NK-92 treated with Interleukin-12 subunit alpha and Interleukin-12 subunit beta, amount 100 ng/mL, for 24 hours (cell line): ENCODE results near the gene LMAN1L.

Source experiments
- DNase-seq: peaks from one replicate; lab custom pipeline; 2025; lab: John Stamatoyannopoulos, UW

The LMAN1L gene

DNA sequence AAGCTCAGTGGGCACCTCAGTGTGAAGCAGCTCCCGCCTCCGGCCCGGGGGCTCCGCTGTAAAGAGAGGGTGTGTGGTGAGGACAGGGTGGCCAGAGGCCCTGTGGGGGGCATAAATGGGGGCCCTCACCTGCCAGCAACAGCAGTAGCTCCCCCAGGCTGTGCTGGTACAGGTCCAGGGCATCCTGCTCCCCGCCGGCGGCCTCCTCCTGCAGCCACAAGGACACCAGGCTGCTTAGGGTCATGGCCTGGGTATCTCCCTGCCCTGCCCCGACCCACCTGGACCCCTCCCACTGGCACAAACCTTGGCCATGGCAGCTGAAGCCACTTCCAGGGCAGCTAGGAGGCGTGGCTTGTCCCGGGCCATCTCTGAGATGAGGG, 25.5 kb downstream of the LMAN1L start:
- no peak for DNase-seq

DNA sequence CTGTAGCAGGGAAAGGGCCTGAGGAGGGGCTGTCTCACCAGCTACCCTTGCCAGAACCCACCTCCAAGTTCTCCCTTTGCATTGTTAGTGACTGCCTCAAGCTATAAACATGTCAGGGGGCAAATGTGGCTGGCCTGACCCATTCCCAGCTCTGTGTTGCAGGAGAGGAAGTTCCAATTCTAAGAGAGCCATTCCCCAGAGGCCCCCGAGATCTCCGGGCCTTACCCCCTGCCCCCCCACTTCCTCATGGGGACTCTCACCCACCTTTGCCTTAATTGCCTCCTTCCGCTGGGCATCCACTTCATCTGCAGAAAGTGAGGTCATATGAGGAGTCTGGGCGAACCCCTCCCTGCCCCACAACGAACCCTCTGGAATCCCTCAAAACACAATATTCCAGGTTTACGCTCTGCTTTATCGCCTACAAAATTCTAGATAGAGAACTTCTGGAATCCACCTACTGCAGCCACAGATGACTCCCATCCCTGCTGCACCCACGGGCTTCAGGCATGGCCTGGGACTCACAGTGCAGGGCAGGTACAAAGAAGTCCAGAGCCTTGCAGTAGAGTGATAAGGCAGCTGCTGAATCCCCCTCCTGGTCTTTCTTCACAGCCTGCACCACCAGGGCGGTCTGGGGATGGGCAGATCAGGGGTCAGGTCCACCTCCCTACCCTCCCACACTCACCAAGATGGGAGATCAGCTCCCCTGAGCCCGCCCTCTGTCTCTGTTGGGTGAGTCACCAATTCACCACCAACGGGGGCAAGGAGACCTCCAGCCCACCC, 26.3 kb downstream of the LMAN1L start:
- no peak for DNase-seq

DNA sequence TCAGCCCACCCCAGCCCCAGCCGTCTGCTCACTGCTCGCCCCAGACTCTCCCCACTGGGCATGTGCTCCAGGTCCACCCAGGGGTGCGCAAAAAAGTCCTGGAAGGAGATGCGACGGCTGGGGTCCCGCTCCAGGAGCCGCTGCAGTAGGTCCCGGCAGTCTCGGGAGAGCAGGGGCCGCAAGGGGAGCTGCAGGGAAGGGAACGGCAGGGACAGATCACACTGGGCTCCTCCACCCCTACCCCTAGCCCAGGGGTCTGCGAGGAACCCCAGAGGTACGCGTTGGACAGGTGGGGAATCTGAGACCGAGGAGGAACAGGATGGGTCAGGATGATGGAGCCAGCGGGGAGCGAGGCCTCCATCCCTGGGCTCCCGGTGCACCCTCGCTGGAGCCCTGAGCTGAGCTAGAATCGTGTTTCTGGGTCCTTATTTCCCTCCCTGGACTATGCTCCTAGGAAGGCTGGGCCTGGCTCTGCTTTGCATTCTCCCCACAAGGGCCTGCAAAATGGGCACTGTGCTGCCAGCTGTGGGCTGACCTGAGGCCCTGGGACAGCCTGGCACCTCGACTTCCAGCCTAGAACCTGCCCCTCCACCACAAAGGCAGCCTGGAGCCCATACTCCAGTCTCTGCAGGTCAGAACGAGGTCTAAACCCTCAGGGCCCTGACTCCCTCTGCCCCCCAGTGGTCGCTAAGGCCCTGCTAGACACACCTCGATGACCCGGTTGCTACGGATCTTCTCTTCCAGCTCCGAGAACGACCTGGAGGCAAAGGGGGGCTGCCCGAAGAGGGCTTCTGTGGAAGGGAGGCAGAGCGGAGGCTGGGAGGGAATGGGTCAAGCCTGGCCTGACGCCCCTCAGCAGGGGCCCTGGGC, 27.1 kb downstream of the LMAN1L start:
- no peak for DNase-seq

DNA sequence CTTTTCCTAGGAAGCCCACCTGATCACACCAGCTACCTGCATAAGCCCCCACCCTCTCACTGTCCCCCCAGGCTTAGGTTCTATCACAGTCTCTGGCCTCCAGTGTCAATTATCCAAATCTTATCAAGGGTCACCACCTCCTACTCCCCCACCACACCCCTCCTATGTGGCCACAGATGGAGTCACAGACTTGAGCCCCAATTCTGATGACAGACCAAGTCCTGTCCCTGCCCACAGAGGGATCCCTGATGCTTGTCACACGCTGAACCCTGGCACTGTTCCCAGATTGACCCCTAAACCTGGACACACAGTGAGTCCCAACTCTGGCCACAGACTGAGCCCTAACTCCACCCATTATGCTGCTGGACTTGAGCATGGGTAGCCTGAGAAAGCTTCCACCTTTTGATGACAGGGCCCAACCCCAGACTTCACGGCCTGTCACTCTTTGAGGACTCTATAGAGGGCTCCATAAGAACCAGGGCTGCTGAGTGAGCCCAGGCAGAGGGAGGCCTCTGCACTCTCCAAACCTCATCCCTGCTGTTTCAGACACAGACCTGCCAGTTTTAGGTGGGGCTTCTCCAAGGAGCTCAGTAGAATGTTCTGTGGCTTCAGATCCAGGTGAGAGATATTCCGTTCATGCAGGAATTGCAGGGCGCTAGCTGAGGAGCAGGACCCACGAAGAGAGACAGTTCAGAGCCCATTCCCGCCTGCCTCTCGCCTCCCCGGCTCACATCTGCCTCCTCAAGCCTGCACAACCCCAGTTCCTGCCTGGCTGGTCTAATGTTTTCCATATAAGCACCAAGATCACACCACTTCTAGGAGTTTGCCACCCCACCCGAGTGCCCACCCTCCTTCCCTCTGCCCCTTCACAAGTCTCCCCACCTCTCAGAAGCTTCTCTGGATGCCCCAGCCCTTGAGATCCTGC, 28.5 kb downstream of the LMAN1L start:
- DNase-seq = no peak

DNA sequence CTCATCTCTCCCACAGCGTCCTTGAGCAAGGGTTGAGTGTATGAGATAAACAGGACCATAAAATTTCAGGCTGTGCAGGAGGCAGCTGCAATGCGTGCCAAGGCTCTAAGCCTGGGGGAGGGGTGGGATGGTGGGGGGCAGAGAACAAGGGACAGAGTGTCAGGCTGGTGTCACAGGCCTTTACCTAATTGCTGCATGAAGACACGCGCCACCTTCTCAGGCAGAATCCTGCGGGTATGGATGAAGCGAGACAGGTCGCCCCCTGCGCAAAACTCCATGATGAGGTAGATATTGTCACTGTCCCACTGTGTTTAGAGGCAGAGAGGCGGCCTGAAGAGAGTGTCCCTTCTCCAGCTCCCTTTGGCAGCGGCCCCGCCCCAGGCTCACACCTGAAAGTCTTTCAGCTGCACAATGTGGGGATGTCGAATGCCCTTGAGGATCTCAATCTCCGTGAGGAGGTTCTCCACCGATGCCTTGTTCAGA, 29.3 kb downstream of the LMAN1L start:
- no peak for DNase-seq

DNA sequence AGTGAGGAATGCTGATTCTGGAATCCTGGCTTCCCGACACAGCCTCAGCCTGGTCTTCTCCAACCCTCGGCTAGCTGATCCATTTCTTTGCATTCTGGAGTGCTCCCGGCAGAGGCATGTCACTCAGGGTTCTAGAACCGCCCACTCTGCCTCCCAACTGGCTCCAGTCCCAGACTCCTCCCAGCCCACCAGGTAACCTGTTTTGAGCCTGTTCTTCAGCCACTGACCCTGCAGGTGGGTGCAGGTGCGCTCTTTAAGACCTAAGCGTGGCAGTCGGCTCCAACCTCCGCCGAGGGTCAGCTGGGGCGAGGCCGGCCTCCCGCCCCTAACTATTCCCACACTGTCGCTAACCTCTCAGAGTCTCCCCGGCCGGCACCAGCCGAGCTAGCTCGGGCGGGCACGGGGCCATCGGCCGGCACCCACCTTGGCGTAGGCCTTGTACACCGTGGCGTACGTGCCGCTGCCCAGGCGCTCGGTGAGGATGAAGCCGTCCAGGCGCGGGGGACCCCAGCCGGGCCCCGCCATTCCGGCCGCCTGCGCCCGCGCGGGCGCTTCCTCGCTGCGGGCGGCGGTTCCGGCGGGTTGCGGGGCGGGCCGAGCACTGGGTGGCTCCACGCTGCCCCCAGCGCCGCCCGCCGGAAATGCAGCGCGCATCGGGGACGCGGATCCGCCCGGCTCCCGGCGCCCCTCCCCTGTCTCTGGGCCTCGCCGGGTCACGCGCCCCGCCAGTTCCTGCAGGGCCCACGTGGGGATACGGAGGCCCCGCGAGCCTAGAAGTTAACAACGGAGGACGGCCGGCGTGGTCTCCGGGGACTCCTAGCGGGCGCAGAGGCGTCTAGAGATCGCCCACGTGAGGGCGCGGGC, 30.2 kb downstream of the LMAN1L start, which contains the start of gene ULK3:
ULK3 (minus strand) TSS at position 576 of the 864 bp plus-strand sequence; CDS start at position 525, 51 bp downstream.
- DNase-seq = peak; percentile 84

DNA sequence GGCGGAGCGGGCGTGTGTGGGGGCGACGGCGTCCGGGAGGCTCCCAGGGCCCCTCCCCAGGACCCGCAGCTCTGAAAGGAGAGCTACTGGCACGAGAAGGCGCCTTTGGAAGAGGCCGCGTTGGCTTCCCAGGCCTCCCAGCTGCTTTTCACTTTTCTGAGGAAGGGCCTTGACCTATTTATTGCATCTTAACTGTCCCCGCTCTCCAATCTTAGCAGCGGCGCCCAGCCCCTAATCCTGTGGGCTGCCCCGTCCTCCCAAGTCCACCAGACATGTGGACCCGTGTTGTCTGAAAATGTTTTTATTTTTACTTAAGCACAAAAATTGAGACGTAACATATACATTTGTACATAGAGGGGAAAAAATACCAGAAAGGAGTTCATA, 30.8 kb downstream of the LMAN1L start:
- no peak for DNase-seq

DNA sequence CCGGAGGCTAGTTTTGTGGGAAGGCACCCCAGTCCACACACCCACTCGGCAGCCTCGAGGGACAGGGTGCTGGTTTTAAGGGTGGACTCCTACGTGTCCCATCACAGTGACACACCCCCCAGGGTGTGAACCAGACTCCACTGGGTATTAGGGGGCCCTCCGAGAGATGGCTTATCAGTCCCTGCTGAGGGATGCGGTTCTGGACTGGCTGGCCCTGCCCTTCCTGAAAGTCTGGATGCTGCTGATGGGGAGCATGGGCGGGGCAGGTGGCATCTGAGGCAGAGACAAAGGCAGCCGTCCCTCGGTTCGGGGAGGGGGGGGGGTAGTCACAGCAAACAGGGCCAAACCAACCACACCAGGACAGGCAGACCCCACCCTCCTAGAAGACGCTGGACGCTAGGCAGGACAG, 31.3 kb downstream of the LMAN1L start:
- no peak for DNase-seq

DNA sequence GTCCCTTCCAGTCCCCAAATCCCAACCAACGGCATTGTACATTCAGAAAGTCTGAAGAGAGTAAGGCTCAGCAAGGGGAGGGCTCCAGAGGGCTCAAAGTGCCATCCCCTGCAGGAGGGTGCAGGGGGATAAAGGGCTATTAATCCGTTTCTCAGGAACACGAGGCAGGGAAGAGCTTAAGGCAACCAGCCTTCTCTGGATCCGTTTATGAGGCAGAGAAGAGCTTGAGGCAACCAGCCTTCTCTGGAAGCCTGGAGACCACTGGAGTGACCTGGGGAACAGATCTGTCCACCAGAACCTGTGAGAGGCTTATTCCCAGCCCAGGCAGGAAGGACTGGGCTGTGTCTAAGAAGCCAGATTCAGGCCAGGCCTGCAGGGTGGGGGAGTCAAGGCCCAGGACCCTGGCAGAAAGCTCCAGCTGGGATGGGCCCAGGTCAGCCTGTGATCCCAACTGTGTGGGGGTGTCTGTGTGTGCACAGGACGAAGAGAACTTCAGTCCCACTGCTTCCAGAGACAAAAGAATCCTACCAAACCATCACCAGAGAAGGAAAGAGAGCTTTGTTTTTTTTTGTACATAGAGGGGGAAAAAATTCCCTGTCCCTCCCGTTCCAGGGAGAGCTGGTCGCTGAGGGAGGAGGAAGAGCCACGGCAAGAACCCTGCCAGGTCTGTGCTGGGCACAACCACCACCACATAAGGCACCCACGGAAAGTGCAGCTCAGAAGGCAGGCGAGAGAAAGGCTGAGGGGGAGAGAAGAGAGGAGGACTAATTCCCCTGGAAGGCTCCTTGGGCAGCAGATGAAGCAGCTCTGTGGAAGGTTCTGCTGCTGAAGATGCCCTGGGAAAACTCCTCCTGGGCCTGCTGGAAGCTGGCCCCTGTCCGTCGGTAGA, 31.9 kb downstream of the LMAN1L start:
- no peak for DNase-seq

DNA sequence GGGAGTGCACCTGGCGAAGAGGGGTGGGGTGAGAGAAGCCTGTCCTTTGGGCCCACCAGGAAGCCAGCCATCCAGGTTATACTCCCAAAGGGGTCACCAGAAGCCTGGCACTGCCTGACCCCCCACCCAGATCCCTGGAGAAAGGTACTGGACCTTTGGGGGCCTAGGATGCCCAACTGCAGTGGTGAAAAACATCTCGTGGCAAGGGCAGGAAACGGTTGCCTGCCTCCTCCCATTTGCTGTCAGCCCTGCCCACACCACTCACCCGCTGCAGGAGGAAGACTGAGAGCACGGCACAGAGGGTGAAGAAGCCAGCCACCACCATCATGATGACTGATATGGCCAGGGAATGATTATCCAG, 32.6 kb downstream of the LMAN1L start:
- no peak for DNase-seq

DNA sequence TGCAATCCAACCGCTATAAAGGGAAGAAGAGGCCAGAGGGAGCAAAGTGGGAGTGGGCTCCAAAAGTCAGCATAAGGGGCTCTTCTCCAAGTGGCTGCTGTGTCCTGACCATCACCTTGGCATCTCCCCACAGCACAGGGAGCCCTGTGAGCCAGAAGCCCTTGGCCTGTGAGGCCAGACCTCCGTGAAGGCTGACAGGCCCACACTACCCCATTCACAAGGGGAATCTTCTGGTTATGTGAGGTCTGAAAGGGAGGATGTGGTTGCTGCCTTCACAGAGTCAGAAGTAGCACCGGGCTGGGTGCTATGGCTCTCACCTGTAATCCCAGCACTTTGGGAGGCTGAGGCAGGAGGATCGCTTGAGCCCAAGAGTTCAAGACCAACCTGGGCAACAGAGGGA, 32.9 kb downstream of the LMAN1L start:
- no peak for DNase-seq

DNA sequence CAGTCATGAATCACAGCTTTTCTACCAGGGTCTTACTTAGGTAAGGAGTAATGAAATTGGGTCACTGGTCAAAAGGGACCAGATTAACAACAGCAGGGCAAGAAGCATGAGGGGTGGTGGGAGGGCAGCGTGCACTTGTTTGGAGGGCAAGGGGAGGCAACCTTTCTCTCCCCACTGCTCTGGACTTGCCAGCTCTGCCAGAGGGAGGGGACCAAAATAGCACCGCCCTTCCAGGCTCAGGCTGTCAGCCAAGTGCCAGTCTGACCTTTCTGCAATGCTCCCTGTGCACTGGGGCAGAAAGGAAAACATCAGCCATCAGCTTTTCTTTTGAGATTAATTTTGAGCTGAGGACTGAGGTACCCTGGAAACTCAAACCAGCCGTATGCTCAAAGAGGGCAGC, 34.8 kb downstream of the LMAN1L start:
- DNase-seq = no peak

DNA sequence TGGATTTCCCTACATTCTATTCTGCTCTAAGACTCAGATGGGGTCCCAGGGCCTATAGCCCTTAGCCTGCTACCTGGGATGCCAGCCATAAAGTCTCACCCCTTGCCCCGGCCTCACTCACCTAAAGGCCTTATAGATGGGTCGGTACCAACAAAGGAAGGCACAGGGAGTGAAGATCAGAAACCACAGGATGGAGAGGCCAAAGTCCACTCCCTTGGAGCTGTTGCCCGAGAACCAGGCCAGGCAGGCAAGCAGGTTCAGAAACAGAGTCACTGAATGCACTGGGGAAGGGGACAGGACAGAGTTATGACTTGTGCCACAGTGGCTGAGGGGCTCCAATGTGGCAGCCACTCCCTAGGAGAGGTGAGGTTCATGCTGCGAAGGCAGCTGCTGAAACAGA, 37.8 kb downstream of the LMAN1L start:
- no peak for DNase-seq

DNA sequence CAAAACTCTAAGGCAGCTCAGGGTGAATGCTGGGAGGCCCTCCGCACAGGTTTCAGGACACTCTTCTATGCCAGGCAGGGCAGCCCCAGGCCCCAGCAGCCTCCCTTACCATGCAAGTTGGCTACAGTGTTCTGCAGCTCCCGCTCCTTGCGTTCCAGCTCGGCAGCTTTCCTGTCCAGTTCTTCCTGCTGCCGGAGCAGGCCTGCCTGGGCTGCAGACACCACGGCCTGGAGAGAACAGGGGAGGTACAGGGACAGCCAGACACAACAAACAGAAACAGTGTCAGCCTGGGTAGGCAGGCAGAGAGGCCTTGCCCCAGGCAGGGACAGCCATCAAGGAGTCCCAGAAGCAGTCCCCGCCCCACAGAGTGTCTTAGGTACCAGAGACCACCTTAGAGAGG, 39.3 kb downstream of the LMAN1L start:
- no peak for DNase-seq

DNA sequence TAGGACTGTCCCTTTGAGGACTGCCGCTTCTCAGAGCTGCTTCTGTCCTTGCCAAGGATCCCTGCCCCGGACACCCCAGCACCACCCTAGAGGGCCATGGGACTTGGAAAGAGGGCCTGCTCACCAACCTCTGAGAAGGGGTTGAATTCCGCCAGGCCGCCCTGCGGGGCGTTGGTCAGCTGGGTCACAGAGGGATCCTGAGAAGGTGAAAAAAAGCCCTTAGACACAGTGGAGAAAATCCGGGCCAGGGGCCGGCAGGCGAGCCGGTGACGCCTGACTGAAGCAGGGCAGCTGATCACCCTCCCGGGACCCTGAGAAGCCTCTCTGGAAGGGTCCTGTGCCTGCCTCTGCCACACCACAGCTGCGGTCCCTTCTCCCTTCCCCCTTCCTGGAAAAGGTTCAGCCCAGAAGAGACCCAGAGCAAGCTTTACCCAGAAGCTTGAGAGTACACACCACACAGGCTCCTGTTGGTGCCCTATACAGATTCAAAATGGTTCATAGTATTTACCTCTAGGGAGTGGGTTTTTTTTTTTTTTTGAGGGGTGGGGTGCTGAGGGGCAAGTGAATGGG, 41.9 kb downstream of the LMAN1L start:
- DNase-seq = no peak

DNA sequence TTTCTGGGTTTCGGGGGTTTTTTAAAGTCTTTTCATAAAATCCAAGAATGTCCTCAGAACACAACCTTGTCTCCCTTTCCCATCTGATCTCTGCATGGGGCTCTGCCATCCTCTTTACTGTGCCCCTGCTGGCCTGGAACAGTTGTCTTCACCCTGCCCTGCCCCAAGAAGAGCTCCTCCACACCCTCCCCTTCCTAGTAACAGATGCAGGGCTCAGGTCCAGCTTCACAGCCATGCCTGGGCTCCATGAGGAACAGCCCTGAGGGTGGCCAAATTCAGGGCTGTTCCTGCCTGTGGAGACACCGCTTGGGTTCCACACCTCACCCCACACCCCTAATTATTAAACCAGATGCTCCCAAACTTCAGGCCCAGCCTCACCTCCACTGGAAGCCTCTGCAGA, 43.2 kb downstream of the LMAN1L start:
- DNase-seq = no peak

DNA sequence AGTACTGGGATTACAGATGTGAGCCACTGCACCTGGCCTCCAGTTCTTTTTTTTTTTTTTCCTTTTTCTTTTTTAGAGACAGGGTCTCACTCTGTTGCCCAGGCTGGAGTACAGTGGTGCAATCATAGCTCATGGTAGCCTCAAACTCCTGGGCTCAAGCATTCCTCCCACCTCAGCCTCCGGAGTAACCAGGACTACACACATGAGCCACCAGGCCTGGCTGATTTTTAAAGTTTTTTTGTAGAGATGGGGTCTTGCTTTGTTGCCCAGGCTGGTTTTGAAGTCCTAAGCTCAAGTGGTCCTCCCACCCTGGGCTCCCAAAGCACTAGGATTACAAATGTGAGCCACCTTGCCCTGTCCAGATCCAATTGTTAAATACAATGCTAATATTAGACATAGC, 43.9 kb downstream of the LMAN1L start:
- DNase-seq = no peak

DNA sequence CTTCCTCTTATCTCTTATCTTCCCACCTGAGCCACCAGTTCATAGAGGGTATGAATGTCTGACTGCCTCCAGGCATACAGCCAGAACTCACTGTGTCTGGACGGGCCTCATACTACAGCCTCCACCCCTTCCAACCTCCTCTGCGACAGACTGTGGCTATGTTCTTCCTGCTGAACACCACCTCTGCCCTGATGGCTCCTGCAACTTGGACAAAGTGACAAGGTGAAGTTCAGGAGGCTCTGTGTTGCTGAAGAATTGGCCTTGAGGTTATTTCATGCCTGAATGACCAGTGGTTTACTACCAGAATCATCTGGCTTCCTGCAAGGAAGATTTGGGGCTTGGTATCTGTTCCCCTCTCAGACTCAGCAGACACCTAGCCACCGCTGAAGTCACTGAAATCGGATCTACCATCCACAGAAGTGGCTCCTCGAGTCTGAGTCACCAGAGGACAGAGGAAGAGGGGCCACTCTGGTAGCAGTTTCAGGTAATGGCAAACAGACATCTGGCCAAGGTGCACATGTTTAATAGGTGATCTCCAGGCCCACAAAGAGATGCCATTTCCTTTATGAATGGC, 44.5 kb downstream of the LMAN1L start:
- DNase-seq = no peak

DNA sequence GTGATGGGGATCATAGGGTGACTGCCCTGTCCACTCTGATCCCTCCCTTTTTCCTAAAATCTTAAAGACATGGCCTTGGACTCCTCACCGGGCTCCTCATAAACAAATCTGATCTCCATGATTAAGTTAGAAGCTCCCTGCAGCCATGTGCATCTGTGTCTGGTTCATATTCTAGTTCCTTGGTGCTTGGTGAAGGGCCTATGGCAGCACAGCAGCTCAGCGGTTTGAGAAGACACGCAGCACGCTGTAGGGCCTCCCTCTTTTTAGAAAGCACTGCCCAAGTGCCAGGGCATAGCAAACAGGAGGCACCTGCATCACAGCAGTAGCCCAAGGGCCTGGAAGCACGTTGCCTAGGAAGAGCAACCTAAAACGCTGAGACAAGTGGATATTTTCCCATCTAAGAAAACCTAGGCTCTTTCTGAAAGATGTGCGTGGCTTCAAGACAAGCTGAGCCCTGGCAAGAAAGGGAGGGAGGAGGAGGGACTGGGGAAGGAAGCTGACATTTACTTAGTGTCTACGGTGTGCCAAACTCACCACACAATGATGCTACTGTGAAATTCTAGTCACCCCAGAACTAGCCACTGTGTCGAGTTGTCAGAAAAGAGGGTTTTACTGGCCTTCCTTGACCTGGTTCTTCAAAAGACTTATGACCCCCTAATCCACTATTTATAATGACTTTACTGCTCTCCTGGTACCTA, 45.2 kb downstream of the LMAN1L start:
- no peak for DNase-seq
